H1 (cell line): ENCODE results near the gene BAZ1B. TPM values are rescaled to one million over a fixed set of nuclear protein-coding genes. Genes with fewer than 3 reads are reported as not detected.

Experiments
- CTCF ChIA-PET: fragments of 300-600 bp; sonication (Branson Sonifier 250); formaldehyde crosslinking; loops from one replicate; lab custom pipeline; 2021; ENCODE audit not compliant: partially characterized antibody; lab: Charles Lee
- POLR2A ChIA-PET: fragments of 300-600 bp; sonication (Branson Sonifier 250); formaldehyde crosslinking; loops from one replicate; lab custom pipeline; 2021; ENCODE audit warnings: inconsistent platforms; ENCODE audit not compliant: partially characterized antibody; lab: Charles Lee
- DNase-seq, 2 experiments: peaks; one replicate each; pipeline versions ENCODE4 v3.0.0 to v3.0.0-alpha.2; 2010 to 2022; ENCODE audit warnings: low spot score in 2 of 2, low read depth in 1 of 2, mixed read lengths in 1 of 2
- FAIRE-seq: peaks from 2 replicates; lab custom pipeline; 2011; peaks lifted over from hg19 to GRCh38; lab: Jason Lieb, UNC
- H2AFZ ChIP-seq: 2 replicates; pipeline ENCODE4 v1.8.1; 2012; ENCODE audit warnings: low read length, inconsistent platforms
- H2AK5ac ChIP-seq: 2 replicates; pipeline ENCODE4 v1.6.1; 2013; ENCODE audit warnings: low read depth, low read length
- H2BK120ac ChIP-seq: replicated peaks from 2 replicates; pipeline ENCODE3; 2013; ENCODE audit warnings: low read depth, low read length, inconsistent platforms
- H2BK12ac ChIP-seq: 2 replicates; pipeline ENCODE4 v1.6.1; 2013; ENCODE audit warnings: low read depth, low read length
- H2BK15ac ChIP-seq: 2 replicates; pipeline ENCODE4 v1.6.1; 2013; ENCODE audit warnings: low read length
- H2BK20ac ChIP-seq: 2 replicates; pipeline ENCODE4 v1.6.1; 2013; ENCODE audit warnings: low read length
- H2BK5ac ChIP-seq: 2 replicates; pipeline ENCODE4 v1.6.1; 2013; ENCODE audit warnings: low read depth, low read length
- H3K14ac ChIP-seq: 2 replicates; pipeline ENCODE4 v1.6.1; 2013; ENCODE audit warnings: inconsistent platforms; ENCODE audit not compliant: insufficient read length
- H3K18ac ChIP-seq: 2 replicates; pipeline ENCODE4 v1.6.1; 2013; ENCODE audit warnings: low read length; ENCODE audit errors: extremely low read depth
- H3K23ac ChIP-seq: 2 replicates; pipeline ENCODE4 v1.6.1; 2013; ENCODE audit warnings: inconsistent platforms; ENCODE audit not compliant: insufficient read length
- H3K23me2 ChIP-seq: 2 replicates; pipeline ENCODE4 v1.6.1; 2013; ENCODE audit warnings: low read depth, low read length
- H3K27ac ChIP-seq: 2 replicates; pipeline ENCODE4 v1.6.1; 2011; ENCODE audit warnings: low read depth, low read length, inconsistent platforms
- H3K27me3 ChIP-seq, 4 experiments: replicated peaks in 1 of 4; 1 replicate in 1 of 4; 2 replicates in 3 of 4; pipeline versions ENCODE4 v1.6.1 to v1.8.1; 2011 to 2013; ENCODE audit warnings: low read length in 3 of 4, mild to moderate bottlenecking in 3 of 4, inconsistent platforms in 2 of 4, mixed read lengths in 2 of 4, moderate library complexity in 1 of 4; ENCODE audit not compliant: control insufficient read depth in 3 of 4, insufficient read depth in 3 of 4; ENCODE audit errors: extremely low read depth in 1 of 4
- H3K36me3 ChIP-seq, 4 experiments: 2 replicates each; pipeline versions ENCODE4 v1.6.1 to v1.8.1; 2011 to 2013; ENCODE audit warnings: mild to moderate bottlenecking in 4 of 4, low read length in 3 of 4, moderate library complexity in 2 of 4, control low read depth in 1 of 4, inconsistent platforms in 1 of 4; ENCODE audit not compliant: insufficient read depth in 4 of 4, control insufficient read depth in 2 of 4
- H3K4ac ChIP-seq: replicated peaks from 2 replicates; pipeline ENCODE3; 2013; ENCODE audit warnings: low read length, low read depth, mixed read lengths, inconsistent platforms; ENCODE audit not compliant: insufficient read length
- H3K4me1 ChIP-seq, 4 experiments: replicated peaks in 1 of 4; 1 replicate in 1 of 4; 2 replicates in 3 of 4; pipeline versions ENCODE4 v1.6.1 to v1.8.1; 2011 to 2013; ENCODE audit warnings: low read length in 3 of 4, inconsistent platforms in 2 of 4, mixed read lengths in 1 of 4; ENCODE audit not compliant: insufficient read depth in 4 of 4, control insufficient read depth in 3 of 4
- H3K4me2 ChIP-seq, 2 experiments: 2 replicates each; pipeline versions ENCODE4 v1.6.1 to v1.8.1; 2011 to 2013; ENCODE audit warnings: low read depth in 2 of 2, low read length in 2 of 2, control low read depth in 1 of 2, inconsistent platforms in 1 of 2, mild to moderate bottlenecking in 1 of 2; ENCODE audit not compliant: insufficient read depth in 1 of 2
- H3K4me3 ChIP-seq, 4 experiments: fragments of 200-600, 300-600 bp in 1 of 4; sonication (generic), shearing (Covaris generic), sonication (Bioruptor Twin) in 1 of 4; 2 replicates each; pipeline versions ENCODE4 v1.5.1 to v1.8.1; 2011 to 2016; ENCODE audit warnings: low read length in 4 of 4, low read depth in 3 of 4, control low read depth in 2 of 4, inconsistent platforms in 2 of 4, mild to moderate bottlenecking in 2 of 4, mixed read lengths in 1 of 4, moderate library complexity in 1 of 4; ENCODE audit not compliant: insufficient read depth in 2 of 4; ENCODE audit errors: extremely low read depth in 1 of 4
- H3K56ac ChIP-seq: replicated peaks from 2 replicates; pipeline ENCODE3; 2013; ENCODE audit warnings: low read depth, mild to moderate bottlenecking, mixed read lengths, low read length, inconsistent platforms; ENCODE audit not compliant: insufficient read length
- H3K79me1 ChIP-seq: 2 replicates; pipeline ENCODE4 v1.6.1; 2013; ENCODE audit warnings: low read depth, low read length, control low read depth
- H3K79me2 ChIP-seq, 2 experiments: 2 replicates each; pipeline versions ENCODE4 v1.6.1 to v1.8.1; 2012 to 2013; ENCODE audit warnings: low read length in 2 of 2, mild to moderate bottlenecking in 2 of 2, inconsistent platforms in 1 of 2; ENCODE audit not compliant: insufficient read depth in 2 of 2, control insufficient read depth in 1 of 2
- H3K9ac ChIP-seq, 4 experiments: replicated peaks in 1 of 4; 1 replicate in 1 of 4; 2 replicates in 3 of 4; pipeline versions ENCODE4 v1.6.1 to v1.8.1; 2011 to 2013; ENCODE audit warnings: low read depth in 3 of 4, low read length in 3 of 4, control low read depth in 2 of 4, mild to moderate bottlenecking in 2 of 4, moderate library complexity in 2 of 4, inconsistent platforms in 1 of 4; ENCODE audit errors: extremely low read depth in 1 of 4
- H3K9me3 ChIP-seq, 2 experiments: 2 replicates each; pipeline versions ENCODE4 v1.6.1 to v1.8.1; 2012 to 2013; ENCODE audit warnings: mild to moderate bottlenecking in 2 of 2, moderate library complexity in 2 of 2, control low read depth in 1 of 2, inconsistent platforms in 1 of 2, low read depth in 1 of 2, low read length in 1 of 2, mixed read lengths in 1 of 2; ENCODE audit not compliant: insufficient read depth in 2 of 2
- H4K20me1 ChIP-seq, 2 experiments: replicated peaks in 1 of 2; 2 replicates each; pipeline versions ENCODE3 to v1.8.1; 2011 to 2013; ENCODE audit warnings: inconsistent platforms in 2 of 2, low read length in 2 of 2, mild to moderate bottlenecking in 1 of 2; ENCODE audit not compliant: insufficient read depth in 2 of 2, control insufficient read depth in 1 of 2
- H4K5ac ChIP-seq: 2 replicates; pipeline ENCODE4 v1.6.1; 2013; ENCODE audit warnings: low read length, low read depth, mixed read lengths, inconsistent platforms; ENCODE audit not compliant: insufficient read length
- H4K8ac ChIP-seq: 2 replicates; pipeline ENCODE4 v1.8.0; 2013; ENCODE audit warnings: mild to moderate bottlenecking, moderate library complexity, low read length, inconsistent platforms; ENCODE audit not compliant: insufficient read depth; ENCODE audit errors: extremely low read depth
- H4K91ac ChIP-seq: replicated peaks from 2 replicates; pipeline ENCODE3; 2013; ENCODE audit warnings: low read length, mixed read lengths, inconsistent platforms; ENCODE audit not compliant: insufficient read length
- ATF2 ChIP-seq: IDR thresholded peaks from 2 replicates; pipeline ENCODE4 v1.6.1; 2012; ENCODE audit warnings: low read length, inconsistent platforms
- CHD1 ChIP-seq: IDR thresholded peaks from 2 replicates; pipeline ENCODE4 v1.6.1; 2012; ENCODE audit warnings: low read depth, low read length, improper control_type of control experiment
- E2F6 ChIP-seq: IDR thresholded peaks from 2 replicates; pipeline ENCODE4 v1.6.1; 2012; ENCODE audit warnings: inconsistent platforms
- RBBP5 ChIP-seq: IDR thresholded peaks from 2 replicates; pipeline ENCODE4 v1.7.1; 2012; ENCODE audit warnings: low read depth, mild to moderate bottlenecking, inconsistent platforms, low read length, moderate library complexity, borderline replicate concordance
- RXRA ChIP-seq: IDR thresholded peaks from 2 replicates; pipeline ENCODE4 v1.6.1; 2011; ENCODE audit warnings: low read depth, mild to moderate bottlenecking, low read length, moderate library complexity; ENCODE audit not compliant: insufficient read depth
- WGBS, 2 experiments: shearing (Covaris generic) in 1 of 2; methylation state at CpG; one replicate each; pipeline versions ENCODE4 v1.1.6 to v1.1.7; 2013 to 2015; ENCODE audit warnings: low lambda C conversion rate in 2 of 2, mixed read lengths in 2 of 2, inconsistent platforms in 1 of 2, low coverage in 1 of 2, missing lambda C conversion rate in 1 of 2; ENCODE audit not compliant: insufficient replicate concordance in 2 of 2, insufficient coverage in 1 of 2, insufficient read length in 1 of 2; ENCODE audit errors: extremely low coverage in 1 of 2, missing lambda C conversion rate in 1 of 2; 5-methylcytosine and 5-hydroxymethylcytosine counted together
- long read RNA-seq, 2 experiments: library from RNA in 1 of 2; library from capped mRNA in 1 of 2; stranded (forward); transcript quantifications; one replicate each; pipeline ENCODE4 v2.0.0, GENCODE V29; 2021; ENCODE audit warnings: inconsistent platforms in 1 of 2
- polyA minus RNA-seq, 3 experiments: library from RNA; depleted of rRNA, polyadenylated mRNA; stranded (reverse); fragments of >200 nt; gene quantifications; 1 replicate in 2 of 3; 2 replicates in 1 of 3; pipeline ENCODE4 v1.2.3, GENCODE V29; 2011
- polyA plus RNA-seq, 7 experiments: library from polyadenylated mRNA; depleted of rRNA in 3 of 7; stranded (reverse) in 5 of 7; unstranded in 2 of 7; fragments of >200 nt in 5 of 7; fragments of 200-250 nt in 2 of 7; gene quantifications; 1 replicate in 5 of 7; 2 replicates in 1 of 7; 4 replicates in 1 of 7; pipeline versions ENCODE4 v1.2.1 to v1.2.3, GENCODE V29; 2011 to 2013; ENCODE audit warnings: missing spikeins in 2 of 7, mixed read lengths in 2 of 7
- total RNA-seq: library from RNA; stranded (reverse); fragmentation: NEBNext Ultra II Directional; extraction: Animal tissue kit (Norgen Biotek cat#: 25700); gene quantifications from 2 replicates; pipeline ENCODE4 v1.2.1, GENCODE V29; 2021

BAZ1B gene
- total RNA-seq, result 83.6 and 86.8 TPM in 2 replicates
- polyA plus RNA-seq (2011; rRNA removed), result 14.8 and 21.0 TPM in 2 replicates
- polyA plus RNA-seq (2011; cell fraction: cytosol; rRNA removed), result 24.6 TPM
- 28.1 TPM for polyA plus RNA-seq (2011; cell fraction: nucleus; rRNA removed)
- polyA plus RNA-seq (2012, experiment 1 of 2), result 47.8 to 66.9 TPM (median 55.8 TPM) in 4 replicates
- 4.4 TPM for polyA plus RNA-seq (2012, experiment 2 of 2)
- 38.4 TPM for polyA plus RNA-seq (2013, experiment 1 of 2)
- polyA plus RNA-seq (2013, experiment 2 of 2), result 37.6 TPM
- polyA minus RNA-seq (2011; rRNA and poly(A)+ RNA removed), result 43.7 and 44.8 TPM in 2 replicates
- 37.3 TPM for polyA minus RNA-seq (2011; cell fraction: cytosol; rRNA and poly(A)+ RNA removed)
- polyA minus RNA-seq (2011; cell fraction: nucleus; rRNA and poly(A)+ RNA removed), result 43.8 TPM
- long read RNA-seq, experiment 1, partial matches to known transcripts, result 15 of 61 reads
- long read RNA-seq, experiment 1, other reads (novel, unspliced or antisense), result 46 of 61 reads
- long read RNA-seq, experiment 2, partial matches to known transcripts, result 5 of 12 reads
- long read RNA-seq, experiment 2, other reads (novel, unspliced or antisense), result 7 of 12 reads

- Histone ChIP-seq H2AK5ac (no peak within 1 kb of the TSS), H3K18ac (peak within 1 kb of the TSS; percentile 80; the same call in 1 of the 2 replicates), H2BK20ac (no peak within 1 kb of the TSS), H3K4me1 (peaks cover 0 to 5% (median 2%) of the 10 kb centered on the region in 4 experiments; a peak in 2 of 7 replicates), H2BK12ac (peak within 1 kb of the TSS; percentile 44; the same call in 1 of the 2 replicates), H2BK120ac (peak within 1 kb of the TSS; percentile 87), H3K9me3 (no peaks in the 10 kb centered on the region), H3K4me3 (peak within 1 kb of the TSS; percentile 79 to 91 (median 82)), H3K4ac (peak within 1 kb of the TSS; percentile 91), H3K79me2 (peaks cover 36 to 43% of the 10 kb centered on the region in 2 experiments), H3K4me2 (peak within 1 kb of the TSS; percentile 69 to 74), H3K9ac (peak within 1 kb of the TSS; percentile 90 to 99 (median 92)), H4K5ac (peak within 1 kb of the TSS; percentile 97), H4K91ac (peak within 1 kb of the TSS; percentile 85), H3K79me1 (no peaks in the 10 kb centered on the region), H3K23me2 (peaks cover 6% of the 10 kb centered on the region), H3K27ac (peak within 1 kb of the TSS; percentile 98), H2BK15ac (no peak within 1 kb of the TSS), H3K23ac (no peak within 1 kb of the TSS), H4K8ac (peak within 1 kb of the TSS; percentile 98), H2BK5ac (peak within 1 kb of the TSS; percentile 93), H2AFZ (peak within 1 kb of the TSS; percentile 85; the same call in 1 of the 2 replicates), H4K20me1 (peaks cover 5 to 13% of the 10 kb centered on the region in 2 experiments), H3K36me3 (peaks cover 0 to 26% (median 3%) of the 10 kb centered on the region in 4 experiments; a peak in 2 of 8 replicates), H3K14ac (no peak within 1 kb of the TSS), H3K56ac (peak within 1 kb of the TSS; percentile 99), H3K27me3 (no peaks in the 10 kb centered on the region)
- ChIA-PET CTCF (interaction anchor here (0.7 to 1.6 kb wide), 6 partner anchors 17 to 212 kb away, joined by 3 to 5 read pairs (median 4); no protein-coding TSS in a partner anchor), POLR2A (interaction anchor here (0.5 to 6.0 kb wide), 31 partner anchors 9 to 307 kb away, joined by 3 to 55 read pairs (median 4); partner anchors contain the start of genes ABHD11, BCL7B and TBL2)
- WGBS, 2 experiments, result 2% methylated on average over 47 of the region's 71 CpGs; no CpG with 5 or more reads in 1 of the 2 experiments
- no peak for FAIRE-seq
- DNase-seq, result peak; percentile 92 to 98
- TF ChIP-seq E2F6 (peak; percentile 72), ATF2 (no peak), CHD1 (0 out of 2 replicates have a peak, but pooled peaks have one; percentile 29), RBBP5 (peak; percentile 32; the same call in 1 of the 2 replicates), RXRA (no peak)
Observed at GRCh38 chr7:73522105-73522872, at the start of gene BAZ1B. Gene BAZ1B (minus strand): TSS chr7:73522293. CDS start chr7:73521933, 360 bp downstream.
